ENCODE data around the gene CELF4. TPM values are rescaled to one million over a fixed set of nuclear protein-coding genes. Genes with fewer than 3 reads are reported as not detected.

CELF4 gene
- total RNA-seq, 1 donor from 2014 or later: 0.19 TPM

GRCh38 chr18:37577051-37577611 is 11.5 kb upstream of the CELF4 start:
- intact Hi-C loops (cut with DNase I): no loop called here
- DNase-seq: peak; percentile 63
- peak; percentile 75 for ATAC-seq (ENCODE audit: poor library complexity)

GRCh38 chr18:37575646-37576045 is 10.0 kb upstream of the CELF4 start:
- ATAC-seq (ENCODE audit: poor library complexity) (no peak), DNase-seq (no peak)
- intact Hi-C loops (cut with DNase I): no loop called here

- DNase-seq (no peak), ATAC-seq (ENCODE audit: poor library complexity) (no peak)
- intact Hi-C loops (cut with DNase I): no loop called here
Measured at GRCh38 chr18:37574113-37574512, 8.5 kb upstream of the CELF4 start.

GRCh38 chr18:37572736-37573135 is 7.1 kb upstream of the CELF4 start:
- ATAC-seq (ENCODE audit: poor library complexity) (no peak), DNase-seq (no peak)
- intact Hi-C loops (cut with DNase I): no loop called here

- ATAC-seq (ENCODE audit: poor library complexity) (no peak), DNase-seq (no peak)
- intact Hi-C loops (cut with DNase I): no loop called here
Measured at GRCh38 chr18:37571266-37571665, 5.7 kb upstream of the CELF4 start.

GRCh38 chr18:37570336-37570930 is 4.8 kb upstream of the CELF4 start:
- DNase-seq: no peak
- no peak for ATAC-seq (ENCODE audit: poor library complexity)
- intact Hi-C loops (cut with DNase I): no loop called here

GRCh38 chr18:37568671-37569070 is 3.1 kb upstream of the CELF4 start:
- no peak for DNase-seq
- intact Hi-C loops (cut with DNase I): no loop called here
- ATAC-seq (ENCODE audit: poor library complexity): no peak

- intact Hi-C loops (cut with DNase I): no loop called here
- ATAC-seq (ENCODE audit: poor library complexity) (no peak), DNase-seq (no peak)
Measured at GRCh38 chr18:37567994-37568359, 2.4 kb upstream of the CELF4 start.

- intact Hi-C loops (cut with DNase I): no loop called here
- DNase-seq (no peak), ATAC-seq (ENCODE audit: poor library complexity) (no peak)
Measured at GRCh38 chr18:37567061-37567993, 1.7 kb upstream of the CELF4 start.

- DNase-seq (no peak), ATAC-seq (ENCODE audit: poor library complexity) (peak; percentile 16)
- intact Hi-C loops (cut with DNase I): no loop called here
Measured at GRCh38 chr18:37566479-37567060, 972 bp upstream of the CELF4 start.

GRCh38 chr18:37565977-37566478 is 430 bp upstream of the CELF4 start:
- intact Hi-C loops (cut with DNase I): no loop called here
- peak; percentile 67 for DNase-seq

GRCh38 chr18:37564711-37565100 is 892 bp downstream of the CELF4 start:
- intact Hi-C loops (cut with DNase I): no loop called here
- peak; percentile 67 for DNase-seq

More at GRCh38 chr18:37565977-37566478, 430 bp upstream of the CELF4 start:
- ATAC-seq (ENCODE audit: poor library complexity): peak; percentile 85

GRCh38 chr18:37563931-37564392 is 1.6 kb downstream of the CELF4 start:
- ATAC-seq (ENCODE audit: poor library complexity) (no peak), DNase-seq (no peak)
- intact Hi-C loops (cut with DNase I): no loop called here

More at GRCh38 chr18:37564711-37565100, 892 bp downstream of the CELF4 start:
- ATAC-seq (ENCODE audit: poor library complexity): peak; percentile 85

GRCh38 chr18:37561986-37562385 is 3.6 kb downstream of the CELF4 start:
- DNase-seq: no peak
- intact Hi-C loops (cut with DNase I): no loop called here
- ATAC-seq (ENCODE audit: poor library complexity): no peak

- ATAC-seq (ENCODE audit: poor library complexity): no peak
- intact Hi-C loops (cut with DNase I): no loop called here
- no peak for DNase-seq
Measured at GRCh38 chr18:37560003-37560402, 5.6 kb downstream of the CELF4 start.

GRCh38 chr18:37559194-37559593 is 6.4 kb downstream of the CELF4 start:
- intact Hi-C loops (cut with DNase I): no loop called here
- ATAC-seq (ENCODE audit: poor library complexity): no peak
- no peak for DNase-seq

GRCh38 chr18:37554399-37554787 is 11.2 kb downstream of the CELF4 start:
- no peak for DNase-seq
- no peak for ATAC-seq (ENCODE audit: poor library complexity)
- intact Hi-C loops (cut with DNase I): no loop called here

- DNase-seq (no peak), ATAC-seq (ENCODE audit: poor library complexity) (no peak)
- intact Hi-C loops (cut with DNase I): no loop called here
Measured at GRCh38 chr18:37553633-37554398, 11.8 kb downstream of the CELF4 start.

GRCh38 chr18:37552286-37552685 is 13.3 kb downstream of the CELF4 start:
- ATAC-seq (ENCODE audit: poor library complexity) (no peak), DNase-seq (no peak)
- intact Hi-C loops (cut with DNase I): no loop called here
